Adrenal gland (tissue), 12 donors: ENCODE measurements around the gene TAF5L. TPM values are rescaled to one million over a fixed set of nuclear protein-coding genes. Genes with fewer than 3 reads are reported as not detected.

Source experiments
- DNase-seq, 7 donors: peaks; one replicate each; pipeline ENCODE4 v3.0.0-alpha.2; 2019 to 2020
- H3K27ac ChIP-seq, 5 donors: fragments of 200-600 bp; sonication (generic) in 4 of 5; 1 replicate in 3 of 5; 2 replicates in 2 of 5; pipeline versions ENCODE4 v1.5.1 to v1.8.0; 2016 to 2020; ENCODE audit warnings: mild to moderate bottlenecking in 1 of 5
- H3K27me3 ChIP-seq: fragments of 200-600 bp; 2 replicates; pipeline ENCODE4 v1.8.0; 2021
- H3K36me3 ChIP-seq, 2 donors: fragments of 200-600 bp; replicated peaks in 1 of 2; 1 replicate in 1 of 2; 2 replicates in 1 of 2; pipeline versions ENCODE4 v1.5.1 to v1.8.0; 2018 to 2022
- H3K4me1 ChIP-seq, 2 donors: fragments of 200-600 bp; replicated peaks in 1 of 2; 1 replicate in 1 of 2; 2 replicates in 1 of 2; pipeline versions ENCODE4 v1.5.1 to v1.8.0; 2018 to 2021
- H3K4me3 ChIP-seq, 4 donors: fragments of 200-600 bp; sonication (generic) in 3 of 4; one replicate each; pipeline ENCODE4 v1.5.1; 2016 to 2018
- H3K9me3 ChIP-seq, 3 donors: fragments of 200-600 bp; sonication (generic) in 1 of 3; replicated peaks in 1 of 3; 1 replicate in 2 of 3; 2 replicates in 1 of 3; pipeline versions ENCODE4 v1.5.1 to v1.8.0; 2016 to 2021
- POLR2A ChIP-seq, 2 donors: fragments of 450-650 bp; IDR thresholded peaks; one replicate each; pipeline ENCODE4 v1.6.1; 2017; ENCODE audit warnings: antibody characterized with exemption in 2 of 2, mild to moderate bottlenecking in 2 of 2, moderate library complexity in 1 of 2
- WGBS, 4 donors: extraction: QIAGEN DNeasy Blood & Tissue Kit in 2 of 4; methylation state at CpG; one replicate each; pipeline versions ENCODE4 v1.1.5 to v1.1.7; 2013 to 2017; 5-methylcytosine and 5-hydroxymethylcytosine counted together
- intact Hi-C, 2 donors: fragments of 100-400 bp; cut with DNase I; formaldehyde crosslinking; loops; one replicate each; pipeline versions ENCODE4 v1.14.1 to v1.15.0; 2022 to 2023
- polyA plus RNA-seq, 3 donors: library from polyadenylated mRNA; stranded (reverse); fragments of 200-250 nt in 2 of 3; fragments of 350-450 nt in 1 of 3; fragmentation: Illumina TruSeq in 1 of 3; extraction: RNeasy Lipid Tissue Mini Kit (QIAGEN cat#74804) in 1 of 3; gene quantifications; one replicate each; pipeline ENCODE4 v1.2.3, GENCODE V29; 2013 to 2014
- total RNA-seq, 9 donors: library from RNA; depleted of rRNA in 4 of 9; stranded (reverse); fragments of >200 nt in 4 of 9; fragments of 120-200 nt in 1 of 9; fragmentation: NEBNext Ultra II Directional in 1 of 9; extraction: Animal tissue kit (Norgen Biotek cat#: 25700) in 1 of 9; gene quantifications; one replicate each; pipeline versions ENCODE4 v1.1.0 to v1.2.4, GENCODE V29; 2013 to 2023
- TF ChIP-seq, protein P1 (sequence below), 6 experiments: fragments of 450-650 bp in 4 of 6; fragments of 200-600 bp in 2 of 6; sonication (generic) in 1 of 6; IDR thresholded peaks; 1 replicate in 5 of 6; 2 replicates in 1 of 6; pipeline versions ENCODE4 v1.5.1 to v1.8.0; 2016 to 2021; ENCODE audit warnings: antibody characterized with exemption in 6 of 6, mild to moderate bottlenecking in 2 of 6, moderate library complexity in 1 of 6
- donor health status: healthy with polysubstance abuse.
- donor health status: Bipolar disorder and iron deficiency.
- donor health status: DM: yes; HTN: yes; CAD: no.
- donor health status: DM: no; HTN: no; CAD: no.
- donor health status: DM: no; HTN: no; CAD: no.
- donor health status: DM: yes; HTN: yes; CAD: no.

TAF5L gene
- total and polyA plus RNA-seq, 12 donors = 5.4 to 16.0 (median 9.9) TPM

DNA sequence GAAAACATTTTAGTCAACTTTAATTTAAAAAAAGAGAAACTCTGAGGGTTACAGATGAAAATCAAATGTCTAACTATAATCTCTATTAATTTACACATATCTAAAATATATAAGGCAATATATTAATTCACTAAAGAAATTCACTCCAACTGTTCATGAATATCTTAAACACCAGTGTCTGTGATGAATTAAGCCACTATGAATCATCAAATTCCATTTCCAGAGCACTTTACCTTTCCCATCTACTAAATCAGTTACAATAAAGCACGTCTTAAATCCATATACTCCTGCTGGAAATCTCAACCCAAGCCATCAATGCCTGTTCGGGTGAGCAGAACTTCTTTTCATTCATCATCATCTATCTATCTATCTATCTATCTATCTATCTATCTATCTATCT, 4.3 kb downstream of the TAF5L start:
- intact Hi-C loops = loop anchor here in 1 of 2 donors (10.0 kb wide), 1 partner anchor 57 kb away; no protein-coding TSS in a partner anchor
- 92 to 96% (median 92%) methylated on average over 2 of the region's 2 CpGs for WGBS, 4 donors

DNA sequence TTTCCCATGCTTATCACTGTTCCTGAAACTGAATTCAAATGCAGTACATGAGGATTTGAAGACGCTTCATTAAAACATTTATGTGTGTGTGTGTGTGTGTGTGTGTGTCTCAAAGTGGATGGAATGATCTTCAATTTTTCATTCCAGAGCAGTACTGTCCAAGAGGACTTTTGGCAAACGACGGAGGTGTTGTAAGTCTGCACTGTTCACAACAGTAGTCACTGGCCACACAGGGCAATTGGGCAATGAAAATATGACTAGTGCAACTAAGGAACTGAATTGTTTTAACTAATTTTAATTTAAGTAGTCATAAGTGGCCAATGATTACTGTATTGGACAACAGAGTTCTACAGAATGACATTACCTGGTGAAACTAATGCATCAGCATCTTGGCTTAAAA, 5.0 kb downstream of the TAF5L start:
- intact Hi-C loops = loop anchor here in 1 of 2 donors (10.0 kb wide), 1 partner anchor 56 kb away; no protein-coding TSS in a partner anchor
- Histone ChIP-seq H3K27ac (no peak overlapping the region), H3K27me3 (no peaks in the 10 kb centered on the region), H3K4me3 (no peak overlapping the region), H3K36me3 (no peaks in the 10 kb centered on the region), H3K9me3 (no peaks in the 10 kb centered on the region), H3K4me1 (peaks cover 7 to 27% of the 10 kb centered on the region in 2 donors)
- TF ChIP-seq, protein P1, sequence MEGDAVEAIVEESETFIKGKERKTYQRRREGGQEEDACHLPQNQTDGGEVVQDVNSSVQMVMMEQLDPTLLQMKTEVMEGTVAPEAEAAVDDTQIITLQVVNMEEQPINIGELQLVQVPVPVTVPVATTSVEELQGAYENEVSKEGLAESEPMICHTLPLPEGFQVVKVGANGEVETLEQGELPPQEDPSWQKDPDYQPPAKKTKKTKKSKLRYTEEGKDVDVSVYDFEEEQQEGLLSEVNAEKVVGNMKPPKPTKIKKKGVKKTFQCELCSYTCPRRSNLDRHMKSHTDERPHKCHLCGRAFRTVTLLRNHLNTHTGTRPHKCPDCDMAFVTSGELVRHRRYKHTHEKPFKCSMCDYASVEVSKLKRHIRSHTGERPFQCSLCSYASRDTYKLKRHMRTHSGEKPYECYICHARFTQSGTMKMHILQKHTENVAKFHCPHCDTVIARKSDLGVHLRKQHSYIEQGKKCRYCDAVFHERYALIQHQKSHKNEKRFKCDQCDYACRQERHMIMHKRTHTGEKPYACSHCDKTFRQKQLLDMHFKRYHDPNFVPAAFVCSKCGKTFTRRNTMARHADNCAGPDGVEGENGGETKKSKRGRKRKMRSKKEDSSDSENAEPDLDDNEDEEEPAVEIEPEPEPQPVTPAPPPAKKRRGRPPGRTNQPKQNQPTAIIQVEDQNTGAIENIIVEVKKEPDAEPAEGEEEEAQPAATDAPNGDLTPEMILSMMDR (IDR thresholded peaks at IDR 0.05) = no peak
- TF ChIP-seq POLR2A (IDR thresholded peaks at IDR 0.05) = no peak
- peak in 4 of 7 donors; percentile 26 to 50 (median 31) for DNase-seq
- 64 to 77% (median 70%) methylated on average over 3 of the region's 3 CpGs for WGBS, 4 donors

More for the DNA sequence above, 4.3 kb downstream of the TAF5L start:
- H3K36me3 ChIP-seq = no peaks in the 10 kb centered on the region
- H3K27ac ChIP-seq = no peak overlapping the region
- H3K4me1 ChIP-seq = peaks cover 9 to 30% of the 10 kb centered on the region in 2 donors
- no peaks in the 10 kb centered on the region for H3K27me3 ChIP-seq
- H3K9me3 ChIP-seq = no peaks in the 10 kb centered on the region
- H3K4me3 ChIP-seq = no peak overlapping the region
- DNase-seq = no peak
- TF ChIP-seq, protein P1 (IDR thresholded peaks at IDR 0.05) = no peak
- no peak for TF ChIP-seq POLR2A (IDR thresholded peaks at IDR 0.05)

DNA sequence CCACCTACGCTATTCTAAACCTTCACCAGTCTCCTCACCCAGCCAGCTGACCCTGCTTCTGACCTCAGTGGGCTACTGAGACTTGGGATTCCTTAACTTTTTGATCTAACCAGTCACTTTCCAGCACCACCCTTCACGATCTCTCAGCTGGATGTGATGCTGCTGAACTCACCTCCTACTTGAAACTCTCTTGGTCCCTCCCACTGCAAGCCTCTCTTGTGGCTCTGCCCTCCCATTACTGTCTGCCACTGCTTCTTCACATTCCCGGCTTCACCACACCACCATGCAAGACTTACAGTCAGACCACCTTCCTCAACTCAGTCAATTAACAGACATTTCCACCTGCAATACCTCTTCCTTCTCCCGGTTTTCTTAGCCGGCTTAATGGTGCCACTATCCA, 6.3 kb downstream of the TAF5L start:
- H3K4me1 ChIP-seq = peaks cover 4 to 24% of the 10 kb centered on the region in 2 donors
- no peak for DNase-seq
- intact Hi-C loops = loop anchor here in 1 of 2 donors (10.0 kb wide), 1 partner anchor 55 kb away; no protein-coding TSS in a partner anchor
- H3K36me3 ChIP-seq = no peaks in the 10 kb centered on the region
- 93 to 97% (median 94%) methylated on average over 5 of the region's 5 CpGs for WGBS, 4 donors
- H3K27me3 ChIP-seq = no peaks in the 10 kb centered on the region
- no peak overlapping the region for H3K4me3 ChIP-seq
- H3K27ac ChIP-seq = no peak overlapping the region
- no peaks in the 10 kb centered on the region for H3K9me3 ChIP-seq
- TF ChIP-seq, protein P1 (IDR thresholded peaks at IDR 0.05) = no peak
- TF ChIP-seq POLR2A (IDR thresholded peaks at IDR 0.05) = no peak

DNA sequence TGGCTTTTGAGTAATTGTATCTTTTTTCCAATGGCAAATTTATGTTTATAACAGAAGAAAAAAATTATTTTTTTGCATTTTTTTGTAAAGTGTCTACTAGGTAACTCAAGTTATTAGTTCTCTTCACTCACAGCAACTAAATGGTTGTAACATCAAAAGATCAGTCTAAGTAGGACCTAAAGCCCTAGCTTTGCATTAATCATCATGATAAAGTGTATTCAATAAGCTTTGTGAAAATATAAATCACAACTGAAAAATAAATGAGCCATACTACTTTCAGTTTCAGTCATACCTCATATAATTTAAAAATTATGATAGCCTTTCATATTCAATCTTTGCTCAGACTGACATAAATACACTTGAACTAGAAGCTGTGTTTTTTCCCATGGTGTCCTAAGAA, 6.9 kb downstream of the TAF5L start:
- intact Hi-C loops = no loop called here
- Histone ChIP-seq H3K4me3 (no peak overlapping the region), H3K36me3 (no peaks in the 10 kb centered on the region), H3K27ac (no peak overlapping the region), H3K9me3 (no peaks in the 10 kb centered on the region), H3K27me3 (no peaks in the 10 kb centered on the region), H3K4me1 (peaks cover 0 to 18% of the 10 kb centered on the region in 2 donors)
- no peak for DNase-seq
- TF ChIP-seq, protein P1 (IDR thresholded peaks at IDR 0.05) = no peak
- no peak for TF ChIP-seq POLR2A (IDR thresholded peaks at IDR 0.05)
